ENCODE results near the gene RAB20.

Gene RAB20

GRCh38 chr13:110559986-110560385, 1.5 kb downstream of the RAB20 start:
- Mint-ChIP-seq H3K4me1 (peaks cover 61% of the 10 kb centered on the region), H3K4me3 (peak overlapping the region; percentile 91), H3K27me3 (ENCODE audit: low read depth, poor library complexity) (peaks cover 43% of the 10 kb centered on the region), H3K9me3 (peaks cover 20% of the 10 kb centered on the region), H3K27ac (no peak overlapping the region), H3K36me3 (ENCODE audit: low read depth) (peaks cover 27% of the 10 kb centered on the region)
- no peak for TF ChIP-seq CTCF (IDR thresholded peaks at IDR 0.05)
- no peak for DNase-seq

GRCh38 chr13:110559429-110559943, 2.0 kb downstream of the RAB20 start:
- Mint-ChIP-seq H3K4me3 (peak overlapping the region; percentile 91), H3K27me3 (ENCODE audit: low read depth, poor library complexity) (peaks cover 43% of the 10 kb centered on the region), H3K4me1 (peaks cover 56% of the 10 kb centered on the region), H3K27ac (no peak overlapping the region), H3K36me3 (ENCODE audit: low read depth) (peaks cover 23% of the 10 kb centered on the region), H3K9me3 (peaks cover 15% of the 10 kb centered on the region)
- TF ChIP-seq CTCF (IDR thresholded peaks at IDR 0.05), result no peak
- no peak for DNase-seq

- Mint-ChIP-seq H3K4me1 (peaks cover 50% of the 10 kb centered on the region), H3K36me3 (ENCODE audit: low read depth) (peaks cover 16% of the 10 kb centered on the region), H3K27me3 (ENCODE audit: low read depth, poor library complexity) (peaks cover 28% of the 10 kb centered on the region), H3K27ac (no peak overlapping the region), H3K9me3 (peaks cover 8% of the 10 kb centered on the region), H3K4me3 (no peak overlapping the region)
- DNase-seq, result no peak
- no peak for TF ChIP-seq CTCF (IDR thresholded peaks at IDR 0.05)
Measured at GRCh38 chr13:110557610-110558305, 3.8 kb downstream of the RAB20 start.

GRCh38 chr13:110557082-110557481, 4.4 kb downstream of the RAB20 start:
- no peak overlapping the region for H3K27ac Mint-ChIP-seq
- no peak for DNase-seq
- H3K36me3 Mint-ChIP-seq (ENCODE audit: low read depth), result peaks cover 16% of the 10 kb centered on the region
- H3K27me3 Mint-ChIP-seq (ENCODE audit: low read depth, poor library complexity), result peaks cover 28% of the 10 kb centered on the region
- H3K4me1 Mint-ChIP-seq, result peaks cover 44% of the 10 kb centered on the region
- TF ChIP-seq CTCF (IDR thresholded peaks at IDR 0.05), result no peak
- no peak overlapping the region for H3K4me3 Mint-ChIP-seq
- peaks cover 8% of the 10 kb centered on the region for H3K9me3 Mint-ChIP-seq

- no peak for TF ChIP-seq CTCF (IDR thresholded peaks at IDR 0.05)
- no peak overlapping the region for H3K4me3 Mint-ChIP-seq
- peaks cover 48% of the 10 kb centered on the region for H3K4me1 Mint-ChIP-seq
- DNase-seq, result no peak
- H3K9me3 Mint-ChIP-seq, result peaks cover 8% of the 10 kb centered on the region
- peaks cover 16% of the 10 kb centered on the region for H3K36me3 Mint-ChIP-seq (ENCODE audit: low read depth)
- peaks cover 28% of the 10 kb centered on the region for H3K27me3 Mint-ChIP-seq (ENCODE audit: low read depth, poor library complexity)
- H3K27ac Mint-ChIP-seq, result peak overlapping the region; percentile 15
Measured at GRCh38 chr13:110556224-110556606, 5.3 kb downstream of the RAB20 start.

Measured in nephron progenitor cell (in vitro differentiated cells).